ENCODE results near the gene PEAR1.
A peak's percentile ranks its signal among the peaks of the same experiment; 100 is the strongest.

Gene PEAR1

GRCh38 chr1:156908955-156909354 is 15.4 kb downstream of the PEAR1 start:
- H3K4me1 Mint-ChIP-seq, result peaks cover 12% of the 10 kb centered on the region
- no peaks in the 10 kb centered on the region for H3K36me3 Mint-ChIP-seq
- H3K4me3 Mint-ChIP-seq, result no peak overlapping the region
- H3K27me3 Mint-ChIP-seq, result peaks cover 76% of the 10 kb centered on the region
- ATAC-seq, result no peak
- H3K27ac Mint-ChIP-seq, result no peak overlapping the region
- H3K9me3 Mint-ChIP-seq, result no peaks in the 10 kb centered on the region

- Mint-ChIP-seq H3K27me3 (peaks cover 83% of the 10 kb centered on the region), H3K9me3 (no peaks in the 10 kb centered on the region), H3K4me3 (no peak overlapping the region), H3K27ac (no peak overlapping the region), H3K36me3 (no peaks in the 10 kb centered on the region), H3K4me1 (peaks cover 12% of the 10 kb centered on the region)
- no peak for ATAC-seq
Measured at GRCh38 chr1:156909671-156910070, 16.2 kb downstream of the PEAR1 start.

GRCh38 chr1:156910309-156910782 is 16.8 kb downstream of the PEAR1 start:
- Mint-ChIP-seq H3K4me3 (no peak overlapping the region), H3K27ac (no peak overlapping the region), H3K4me1 (peaks cover 12% of the 10 kb centered on the region), H3K36me3 (no peaks in the 10 kb centered on the region), H3K9me3 (no peaks in the 10 kb centered on the region), H3K27me3 (peaks cover 86% of the 10 kb centered on the region)
- no peak for ATAC-seq

- Mint-ChIP-seq H3K36me3 (no peaks in the 10 kb centered on the region), H3K4me1 (peaks cover 11% of the 10 kb centered on the region), H3K27me3 (peaks cover 86% of the 10 kb centered on the region), H3K9me3 (no peaks in the 10 kb centered on the region), H3K4me3 (no peak overlapping the region), H3K27ac (no peak overlapping the region)
- ATAC-seq, result no peak
Measured at GRCh38 chr1:156911577-156912298, 18.2 kb downstream of the PEAR1 start.

- no peak for ATAC-seq
- Mint-ChIP-seq H3K36me3 (no peaks in the 10 kb centered on the region), H3K27ac (no peak overlapping the region), H3K4me3 (no peak overlapping the region), H3K9me3 (no peaks in the 10 kb centered on the region), H3K4me1 (peaks cover 6% of the 10 kb centered on the region), H3K27me3 (peaks cover 81% of the 10 kb centered on the region)
Measured at GRCh38 chr1:156912310-156912709, 18.8 kb downstream of the PEAR1 start.

- peak; percentile 25 for ATAC-seq
Measured at GRCh38 chr1:156912861-156913808, 19.6 kb downstream of the PEAR1 start.

GRCh38 chr1:156913809-156914387 is 20.4 kb downstream of the PEAR1 start:
- Mint-ChIP-seq H3K27ac (no peak overlapping the region), H3K4me3 (no peak overlapping the region), H3K27me3 (peaks cover 72% of the 10 kb centered on the region), H3K36me3 (no peaks in the 10 kb centered on the region), H3K9me3 (no peaks in the 10 kb centered on the region), H3K4me1 (peaks cover 6% of the 10 kb centered on the region)
- no peak for ATAC-seq

More at GRCh38 chr1:156912861-156913808, 19.6 kb downstream of the PEAR1 start:
- Mint-ChIP-seq H3K27me3 (peaks cover 72% of the 10 kb centered on the region), H3K36me3 (no peaks in the 10 kb centered on the region), H3K9me3 (no peaks in the 10 kb centered on the region), H3K27ac (no peak overlapping the region), H3K4me3 (no peak overlapping the region), H3K4me1 (peaks cover 6% of the 10 kb centered on the region)

GRCh38 chr1:156914440-156914856 is 20.9 kb downstream of the PEAR1 start:
- no peaks in the 10 kb centered on the region for H3K36me3 Mint-ChIP-seq
- no peak overlapping the region for H3K27ac Mint-ChIP-seq
- no peak for ATAC-seq
- no peaks in the 10 kb centered on the region for H3K9me3 Mint-ChIP-seq
- peaks cover 71% of the 10 kb centered on the region for H3K27me3 Mint-ChIP-seq
- no peak overlapping the region for H3K4me3 Mint-ChIP-seq
- peaks cover 6% of the 10 kb centered on the region for H3K4me1 Mint-ChIP-seq

- no peak within 1 kb of the TSS for H3K27ac Mint-ChIP-seq
- H3K4me1 Mint-ChIP-seq, result peaks cover 7% of the 10 kb centered on the region
- no peaks in the 10 kb centered on the region for H3K9me3 Mint-ChIP-seq
- no peak within 1 kb of the TSS for H3K4me3 Mint-ChIP-seq
- peak; percentile 34 for ATAC-seq
- no peaks in the 10 kb centered on the region for H3K36me3 Mint-ChIP-seq
- H3K27me3 Mint-ChIP-seq, result peaks cover 69% of the 10 kb centered on the region
Measured at GRCh38 chr1:156920233-156921052, 26.9 kb downstream of the PEAR1 start, which contains the start of gene LRRC71. LRRC71 (plus strand) TSS chr1:156920632; CDS start chr1:156920804, 172 bp downstream.

GRCh38 chr1:156921053-156921529 is 27.6 kb downstream of the PEAR1 start:
- Mint-ChIP-seq H3K4me1 (peaks cover 7% of the 10 kb centered on the region), H3K36me3 (no peaks in the 10 kb centered on the region), H3K27me3 (peaks cover 69% of the 10 kb centered on the region), H3K4me3 (no peak overlapping the region), H3K27ac (no peak overlapping the region), H3K9me3 (no peaks in the 10 kb centered on the region)
- ATAC-seq, result no peak

GRCh38 chr1:156922986-156923669 is 29.6 kb downstream of the PEAR1 start:
- no peak overlapping the region for H3K4me3 Mint-ChIP-seq

GRCh38 chr1:156923670-156924477 is 30.4 kb downstream of the PEAR1 start:
- no peaks in the 10 kb centered on the region for H3K36me3 Mint-ChIP-seq
- H3K4me3 Mint-ChIP-seq, result no peak overlapping the region
- peaks cover 25% of the 10 kb centered on the region for H3K4me1 Mint-ChIP-seq
- H3K27me3 Mint-ChIP-seq, result peaks cover 80% of the 10 kb centered on the region
- H3K27ac Mint-ChIP-seq, result no peak overlapping the region
- H3K9me3 Mint-ChIP-seq, result no peaks in the 10 kb centered on the region
- ATAC-seq, result no peak

More at GRCh38 chr1:156922986-156923669, 29.6 kb downstream of the PEAR1 start:
- no peaks in the 10 kb centered on the region for H3K9me3 Mint-ChIP-seq
- no peaks in the 10 kb centered on the region for H3K36me3 Mint-ChIP-seq
- H3K27ac Mint-ChIP-seq, result no peak overlapping the region
- ATAC-seq, result no peak
- H3K27me3 Mint-ChIP-seq, result peaks cover 79% of the 10 kb centered on the region
- H3K4me1 Mint-ChIP-seq, result peaks cover 17% of the 10 kb centered on the region

- no peak for ATAC-seq
- H3K36me3 Mint-ChIP-seq, result no peaks in the 10 kb centered on the region
- peaks cover 28% of the 10 kb centered on the region for H3K4me1 Mint-ChIP-seq
- peaks cover 85% of the 10 kb centered on the region for H3K27me3 Mint-ChIP-seq
- no peak overlapping the region for H3K27ac Mint-ChIP-seq
- no peaks in the 10 kb centered on the region for H3K9me3 Mint-ChIP-seq
- H3K4me3 Mint-ChIP-seq, result no peak overlapping the region
Measured at GRCh38 chr1:156924478-156925153, 31.1 kb downstream of the PEAR1 start.

Data from stimulated activated memory B cell treated with anti-CD40 and anti-IgM and Interleukin-4, amounts not matched to agents 10 μg/mL and 1 μg/mL and 100 μg/mL, for 72 hours (primary cell).